GM19025 (cell line): ENCODE data around the gene CDAN1.
A peak's percentile ranks its signal among the peaks of the same experiment; 100 is the strongest.
"Not testable (repeated sequence)": the region's sequence is repeated elsewhere in the genome, so short reads cannot be mapped to it uniquely, and the experiment has no call there.

ENCODE experiments used
- ATAC-seq: cut with Tn5 transposase; IDR thresholded peaks from one replicate; pipeline ENCODE4 v1.9.1; 2021; ENCODE audit warnings: mild to moderate bottlenecking, low read depth, moderate library complexity; ENCODE audit not compliant: unreplicated experiment

The CDAN1 gene, protein sequence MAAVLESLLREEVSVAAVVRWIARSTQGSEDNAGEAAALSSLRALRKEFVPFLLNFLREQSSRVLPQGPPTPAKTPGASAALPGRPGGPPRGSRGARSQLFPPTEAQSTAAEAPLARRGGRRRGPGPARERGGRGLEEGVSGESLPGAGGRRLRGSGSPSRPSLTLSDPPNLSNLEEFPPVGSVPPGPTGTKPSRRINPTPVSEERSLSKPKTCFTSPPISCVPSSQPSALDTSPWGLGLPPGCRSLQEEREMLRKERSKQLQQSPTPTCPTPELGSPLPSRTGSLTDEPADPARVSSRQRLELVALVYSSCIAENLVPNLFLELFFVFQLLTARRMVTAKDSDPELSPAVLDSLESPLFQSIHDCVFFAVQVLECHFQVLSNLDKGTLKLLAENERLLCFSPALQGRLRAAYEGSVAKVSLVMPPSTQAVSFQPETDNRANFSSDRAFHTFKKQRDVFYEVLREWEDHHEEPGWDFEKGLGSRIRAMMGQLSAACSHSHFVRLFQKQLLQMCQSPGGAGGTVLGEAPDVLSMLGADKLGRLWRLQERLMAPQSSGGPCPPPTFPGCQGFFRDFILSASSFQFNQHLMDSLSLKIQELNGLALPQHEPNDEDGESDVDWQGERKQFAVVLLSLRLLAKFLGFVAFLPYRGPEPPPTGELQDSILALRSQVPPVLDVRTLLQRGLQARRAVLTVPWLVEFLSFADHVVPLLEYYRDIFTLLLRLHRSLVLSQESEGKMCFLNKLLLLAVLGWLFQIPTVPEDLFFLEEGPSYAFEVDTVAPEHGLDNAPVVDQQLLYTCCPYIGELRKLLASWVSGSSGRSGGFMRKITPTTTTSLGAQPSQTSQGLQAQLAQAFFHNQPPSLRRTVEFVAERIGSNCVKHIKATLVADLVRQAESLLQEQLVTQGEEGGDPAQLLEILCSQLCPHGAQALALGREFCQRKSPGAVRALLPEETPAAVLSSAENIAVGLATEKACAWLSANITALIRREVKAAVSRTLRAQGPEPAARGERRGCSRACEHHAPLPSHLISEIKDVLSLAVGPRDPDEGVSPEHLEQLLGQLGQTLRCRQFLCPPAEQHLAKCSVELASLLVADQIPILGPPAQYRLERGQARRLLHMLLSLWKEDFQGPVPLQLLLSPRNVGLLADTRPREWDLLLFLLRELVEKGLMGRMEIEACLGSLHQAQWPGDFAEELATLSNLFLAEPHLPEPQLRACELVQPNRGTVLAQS

DNA sequence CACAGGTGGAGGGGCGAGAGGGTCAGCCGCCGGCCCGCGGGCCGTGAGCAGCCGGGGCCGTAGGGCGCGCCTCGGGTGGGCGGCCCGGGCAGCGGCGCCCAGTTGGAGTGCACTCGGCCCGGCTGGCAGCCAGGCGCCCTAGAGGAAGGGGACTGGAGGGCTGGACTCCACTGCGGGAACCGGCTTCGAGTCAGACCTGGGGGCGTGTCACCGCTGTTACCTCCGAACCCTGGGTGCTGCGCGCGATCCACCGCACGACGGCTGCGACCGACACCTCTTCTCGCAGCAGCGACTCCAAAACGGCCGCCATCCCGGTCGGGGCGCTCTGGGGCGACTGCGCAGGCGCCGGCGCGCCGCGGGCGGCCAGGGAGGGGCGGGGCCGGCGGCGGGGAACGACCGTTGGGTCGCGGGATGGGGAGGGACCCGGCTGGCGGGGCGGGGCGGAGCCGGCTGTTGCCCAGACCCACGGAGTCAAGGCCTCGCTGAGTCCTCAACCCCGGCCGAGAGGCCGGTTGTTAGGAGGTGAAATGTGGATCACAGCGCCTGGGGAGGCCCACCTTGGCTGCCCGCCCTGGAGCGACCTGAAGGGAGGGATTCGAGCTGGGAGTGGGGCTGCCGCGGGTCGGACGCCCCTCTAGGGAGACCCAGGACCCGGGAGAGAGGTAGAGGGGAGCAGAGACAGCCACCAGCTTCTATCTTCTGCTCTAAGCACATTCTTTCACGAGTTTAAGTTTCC, at the start of gene CDAN1:
Gene CDAN1 (minus strand): TSS at position 336 of the 736 bp plus-strand sequence. CDS start 26 bp downstream, at position 310.
- ATAC-seq: peak; percentile 89

DNA sequence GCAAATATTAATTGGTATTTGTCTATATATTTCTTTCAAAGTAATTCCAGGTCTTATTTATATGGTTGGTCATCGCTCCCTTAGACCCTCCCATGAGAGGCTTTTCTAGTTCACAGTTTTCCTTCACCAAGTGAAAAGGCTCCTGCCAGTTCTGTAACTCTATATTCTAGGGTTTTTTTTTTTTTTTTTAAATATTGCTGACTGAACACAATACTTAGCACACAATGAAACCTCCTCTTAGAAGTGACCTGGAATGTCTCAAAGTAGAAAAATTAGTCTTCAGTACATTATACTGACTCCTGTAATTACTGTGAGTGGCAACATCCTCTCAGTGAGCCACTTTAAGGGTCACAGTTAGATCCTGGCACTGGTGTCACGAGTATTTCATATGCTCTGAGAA, 48.6 kb upstream of the CDAN1 start:
- ATAC-seq: no peak

DNA sequence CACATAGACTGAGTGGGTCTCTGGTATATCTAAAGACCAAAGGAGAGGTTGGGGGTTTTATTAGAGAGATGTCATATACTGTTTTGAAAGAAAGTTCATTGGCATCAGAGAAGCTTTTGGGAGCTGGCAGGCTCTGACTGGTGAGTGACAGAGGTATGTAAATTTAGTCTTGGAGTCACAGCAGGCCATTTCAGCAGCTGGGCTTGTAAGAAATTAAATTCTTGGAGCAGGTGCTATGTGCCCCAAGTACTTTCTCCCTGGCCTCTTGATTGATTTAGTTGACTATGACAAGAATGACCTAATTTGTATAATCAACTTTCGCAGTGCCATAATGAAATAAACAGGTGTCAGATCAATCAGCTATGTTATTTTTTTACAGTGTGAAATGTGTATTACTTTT, 47.8 kb upstream of the CDAN1 start:
- no peak for ATAC-seq

DNA sequence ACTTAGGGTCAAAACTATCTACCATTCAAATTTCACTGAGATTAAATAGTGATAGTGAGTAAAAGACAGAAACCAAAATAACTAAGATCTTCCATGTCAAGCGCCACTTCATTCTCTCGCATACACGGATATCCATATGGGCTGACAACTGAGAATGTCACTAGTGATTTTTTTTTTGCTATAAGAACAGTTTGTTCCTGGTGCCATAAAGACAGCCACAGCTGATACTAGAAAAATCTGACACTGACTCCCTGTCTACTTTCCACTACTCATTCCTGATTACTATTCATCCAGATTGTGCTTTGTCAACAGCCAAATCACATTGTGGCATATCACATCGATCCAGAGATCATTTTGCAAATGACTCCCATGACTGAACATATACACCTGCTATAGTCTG, 45.8 kb upstream of the CDAN1 start:
- no peak for ATAC-seq

DNA sequence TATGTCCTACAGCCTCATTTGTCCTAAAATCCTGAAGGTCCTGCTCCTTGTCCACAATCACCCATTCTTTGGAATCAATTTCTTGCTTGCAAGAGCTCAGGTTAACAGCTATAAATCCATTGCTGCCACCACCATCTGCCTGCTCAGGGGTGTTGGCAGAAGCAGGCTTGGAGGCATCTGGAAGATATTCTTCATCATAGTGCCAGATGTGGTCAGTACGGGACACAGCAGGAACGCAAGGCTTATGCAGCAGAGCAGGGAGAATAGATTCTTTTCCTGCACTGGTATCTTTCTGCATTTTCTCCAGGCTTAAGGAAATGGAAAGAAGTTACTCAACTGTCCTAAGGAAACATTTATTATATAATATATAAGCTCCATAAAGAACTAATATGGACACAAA, 38.5 kb upstream of the CDAN1 start:
- no peak for ATAC-seq

DNA sequence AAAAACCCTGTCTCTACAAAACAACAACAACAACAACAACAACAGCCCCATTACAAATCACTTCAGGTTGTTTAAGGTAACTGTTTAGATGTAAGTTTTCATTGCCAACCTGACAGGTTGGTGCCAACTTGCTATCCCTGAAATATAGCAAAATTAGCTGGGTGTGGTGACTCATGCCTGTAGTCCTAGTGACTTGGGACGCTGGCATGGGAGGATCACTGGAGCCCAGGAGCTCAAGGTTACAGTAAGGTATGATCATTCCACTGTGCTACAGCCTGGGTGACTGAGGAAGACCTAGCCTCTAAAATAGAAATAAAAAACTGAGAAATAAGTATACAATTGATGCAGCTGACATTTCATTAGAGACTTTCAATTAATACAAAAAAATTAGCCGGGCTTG, 36.0 kb upstream of the CDAN1 start:
- ATAC-seq: no peak

DNA sequence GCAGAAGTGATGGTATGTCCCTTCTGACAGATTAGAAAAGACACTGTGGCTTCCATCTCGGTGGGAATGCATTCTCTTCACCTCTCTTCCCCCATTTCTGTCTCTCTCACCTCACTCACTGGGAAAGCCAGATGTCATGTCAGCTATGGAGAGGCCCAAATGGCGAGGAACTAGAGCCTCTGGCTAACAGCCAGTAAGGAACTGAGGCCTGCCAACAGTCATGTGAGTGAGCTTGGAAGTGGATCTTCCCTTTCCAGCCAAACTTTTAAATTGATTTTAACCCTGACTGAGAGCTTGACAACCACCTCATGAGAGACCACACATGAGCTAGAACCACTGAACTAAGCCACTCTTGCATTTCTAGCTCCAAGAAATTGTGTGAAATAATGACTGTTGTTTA, 35.2 kb upstream of the CDAN1 start:
- ATAC-seq: no peak

DNA sequence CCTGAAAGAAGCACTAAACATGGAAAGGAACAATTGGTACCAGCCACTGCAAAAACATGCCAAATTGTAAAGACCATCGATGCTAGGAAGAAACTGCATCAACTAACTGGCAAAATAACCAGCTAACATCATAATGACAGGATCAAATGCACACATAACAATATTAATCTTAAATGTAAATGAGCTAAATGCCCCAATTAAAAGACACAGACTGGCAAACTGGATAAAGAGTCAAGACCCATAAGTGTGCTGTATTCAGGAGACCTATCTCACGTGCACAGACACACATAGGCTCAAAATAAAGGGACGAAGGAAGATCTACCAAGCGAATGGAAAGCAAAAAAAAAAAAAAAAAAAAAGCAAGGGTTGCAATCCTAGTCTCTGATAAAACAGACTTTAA, 29.2 kb upstream of the CDAN1 start:
- ATAC-seq: not testable (repeated sequence)

DNA sequence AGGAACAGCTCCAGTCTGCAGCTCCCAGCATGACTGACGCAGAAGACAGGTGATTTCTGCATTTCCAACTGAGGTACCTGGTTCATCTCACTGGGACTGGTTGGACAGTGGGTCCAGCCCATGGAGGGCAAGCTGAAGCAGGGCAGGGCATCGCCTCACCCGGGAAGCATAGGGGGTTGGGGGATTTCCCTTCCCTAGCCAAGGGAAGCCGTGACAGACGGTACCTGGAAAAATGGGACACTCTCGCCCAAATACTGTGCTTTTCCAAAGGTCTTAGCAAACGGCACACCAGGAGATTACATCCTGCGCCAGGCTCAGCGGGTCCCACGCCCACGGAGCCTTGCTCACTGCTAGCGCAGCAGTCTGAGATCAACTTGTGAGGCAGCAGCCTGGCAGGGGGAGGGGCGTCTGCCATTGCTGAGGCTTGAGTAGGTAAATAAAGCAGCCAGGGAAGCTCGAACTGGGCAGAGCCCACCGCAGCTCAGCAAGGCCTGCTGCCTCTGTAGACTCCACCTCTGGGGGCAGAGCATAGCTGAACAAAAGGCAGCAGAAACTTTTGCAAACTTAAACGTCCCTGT, 27.3 kb upstream of the CDAN1 start:
- not testable (repeated sequence) for ATAC-seq

DNA sequence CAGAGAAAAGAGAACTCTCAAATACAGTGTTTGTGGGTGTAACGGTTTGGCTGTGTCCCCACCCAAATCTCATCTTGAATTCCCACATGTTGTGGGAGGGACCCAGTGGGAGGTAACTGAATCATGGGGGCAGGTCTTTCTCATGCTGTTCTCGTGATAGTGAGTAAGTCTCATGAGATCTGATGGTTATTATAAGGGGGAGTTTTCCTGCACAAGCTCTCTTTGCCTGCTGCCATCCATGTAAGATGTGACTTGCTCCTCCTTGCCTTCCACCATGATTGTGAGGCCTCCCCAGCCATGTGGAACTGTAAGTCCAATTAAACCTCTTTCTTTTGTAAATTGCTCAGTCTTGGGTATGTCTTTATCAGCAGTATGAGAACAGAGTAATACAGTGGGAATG, 24.9 kb upstream of the CDAN1 start:
- not testable (repeated sequence) for ATAC-seq

DNA sequence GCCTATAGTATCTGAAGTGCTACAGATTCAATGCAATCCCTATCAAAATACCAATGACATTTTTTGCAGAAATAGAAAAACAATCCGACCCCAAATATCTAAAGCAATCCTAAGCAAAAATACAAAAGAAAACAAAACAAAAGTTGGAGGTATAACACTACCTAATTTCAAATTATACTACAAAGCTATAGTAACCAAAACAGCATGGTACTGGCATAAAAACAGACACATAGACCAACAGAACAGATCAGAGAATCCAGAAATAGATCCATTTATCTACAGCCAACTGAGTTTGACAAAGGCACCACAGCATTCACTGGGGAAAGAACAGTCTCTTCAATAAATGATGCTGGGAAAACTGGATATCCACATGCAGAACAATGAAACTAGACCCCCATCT, 23.8 kb upstream of the CDAN1 start:
- ATAC-seq: no peak

DNA sequence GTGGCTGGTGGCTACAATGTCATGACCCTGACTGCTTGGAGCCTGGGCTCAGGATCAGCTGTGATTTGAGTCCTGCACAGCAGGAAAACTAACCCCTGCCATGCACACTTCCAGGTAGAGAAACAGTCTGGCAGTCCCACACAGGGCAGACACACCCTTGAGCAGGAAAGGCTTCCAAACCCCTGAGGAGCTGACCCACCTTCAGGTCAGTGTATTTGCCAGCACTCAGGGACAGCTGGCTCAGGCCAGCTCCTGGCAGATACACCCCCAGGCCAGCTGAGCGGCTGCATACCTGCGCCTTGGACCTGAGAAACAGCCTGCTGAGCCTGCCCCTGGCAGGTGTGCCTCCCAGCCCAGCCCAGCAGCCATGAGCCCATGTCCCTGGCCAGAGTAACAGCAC, 22.2 kb upstream of the CDAN1 start:
- ATAC-seq: no peak

DNA sequence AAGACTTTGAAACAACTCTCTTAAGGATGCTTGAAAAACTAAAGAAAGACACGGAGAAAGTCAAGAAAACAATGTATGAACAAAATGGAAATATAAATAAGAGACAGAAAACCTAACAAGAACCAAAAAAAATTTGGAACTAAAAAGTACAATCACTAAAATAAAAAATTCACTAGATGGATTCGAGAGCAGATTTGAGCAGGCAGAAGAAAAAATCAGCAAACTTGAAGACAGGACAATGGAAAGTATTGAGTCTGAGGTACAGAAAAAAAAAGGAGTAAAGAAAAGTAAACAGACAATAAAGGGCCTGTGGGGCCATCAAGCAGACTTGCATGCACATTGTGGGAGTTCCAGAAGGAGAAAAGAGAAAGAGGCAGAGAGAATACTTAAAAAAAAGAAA, 13.4 kb upstream of the CDAN1 start:
- no peak for ATAC-seq

DNA sequence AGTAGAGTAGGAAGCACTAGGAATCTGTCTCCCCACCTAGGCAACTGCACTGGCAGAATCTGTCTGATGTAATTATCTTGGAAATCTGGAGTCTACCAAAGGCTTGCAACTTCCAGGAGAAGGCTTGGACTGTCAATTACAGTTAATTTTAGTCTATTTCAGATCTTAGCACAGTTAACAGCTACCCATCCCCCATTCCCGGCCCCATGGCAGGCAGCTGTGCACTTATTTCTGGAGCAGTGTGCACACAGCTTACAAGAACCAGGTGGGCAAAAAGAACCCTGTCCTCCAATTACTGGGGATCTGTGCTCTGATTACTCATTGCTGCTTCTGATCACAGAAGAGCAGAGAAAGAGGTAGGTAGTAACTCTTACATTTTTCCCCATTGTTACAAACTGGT, 12.3 kb upstream of the CDAN1 start:
- ATAC-seq: no peak

DNA sequence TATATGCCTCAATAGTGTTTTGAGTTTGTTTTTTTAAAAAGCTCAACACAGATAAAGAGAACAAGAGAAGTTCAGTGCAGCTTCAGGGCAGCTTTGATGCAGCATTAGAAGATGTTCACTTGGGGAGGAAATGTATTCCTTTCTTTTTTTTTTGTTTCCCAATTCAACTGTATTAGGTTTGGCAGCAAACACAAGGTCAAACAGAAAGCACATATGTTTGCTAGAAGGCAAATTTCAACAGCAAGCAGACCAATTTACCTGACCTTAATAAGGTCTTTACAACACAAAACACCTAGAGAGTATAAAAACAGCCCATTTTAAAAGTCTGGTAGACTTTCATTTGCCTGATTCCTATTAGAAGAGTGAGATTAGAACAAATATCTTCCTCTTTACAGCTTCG, 7.3 kb upstream of the CDAN1 start:
- no peak for ATAC-seq

DNA sequence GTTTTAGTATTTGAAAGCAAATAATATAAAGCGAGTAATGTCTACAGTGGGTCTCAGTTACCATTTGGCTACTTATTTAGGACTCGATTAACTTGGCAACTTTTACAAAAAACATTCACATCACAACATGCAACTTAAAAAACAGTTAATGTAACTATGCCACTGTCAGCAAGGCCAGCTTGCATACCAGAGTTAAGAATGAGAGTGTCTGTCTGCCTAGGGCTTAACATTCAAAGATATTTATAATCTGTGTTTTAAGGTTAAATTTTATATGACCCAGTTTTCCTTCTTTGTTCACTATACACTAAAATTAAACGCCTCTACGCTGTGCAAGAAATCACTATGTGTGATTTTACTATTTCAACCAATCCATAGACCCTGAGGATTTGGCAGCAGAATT, 5.2 kb upstream of the CDAN1 start:
- no peak for ATAC-seq

DNA sequence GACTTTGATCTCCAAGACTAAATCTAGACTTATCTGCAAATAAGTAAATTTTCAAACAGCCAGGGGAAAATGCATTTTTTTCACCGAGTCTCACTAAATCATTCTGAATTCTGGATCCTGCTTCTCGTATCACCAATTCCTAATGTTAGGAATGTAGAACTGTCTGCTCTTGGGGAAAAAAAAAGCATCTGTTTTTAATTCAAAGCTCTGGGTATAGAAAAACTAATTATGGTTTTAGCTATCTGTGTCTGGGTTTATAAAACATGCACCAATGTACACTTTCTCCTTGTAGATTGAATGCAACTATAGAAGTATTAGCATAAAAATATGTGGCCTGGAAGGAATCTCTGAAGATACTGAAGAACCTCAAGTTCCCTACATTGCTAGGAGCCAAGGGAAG, 4.8 kb upstream of the CDAN1 start:
- ATAC-seq: no peak

DNA sequence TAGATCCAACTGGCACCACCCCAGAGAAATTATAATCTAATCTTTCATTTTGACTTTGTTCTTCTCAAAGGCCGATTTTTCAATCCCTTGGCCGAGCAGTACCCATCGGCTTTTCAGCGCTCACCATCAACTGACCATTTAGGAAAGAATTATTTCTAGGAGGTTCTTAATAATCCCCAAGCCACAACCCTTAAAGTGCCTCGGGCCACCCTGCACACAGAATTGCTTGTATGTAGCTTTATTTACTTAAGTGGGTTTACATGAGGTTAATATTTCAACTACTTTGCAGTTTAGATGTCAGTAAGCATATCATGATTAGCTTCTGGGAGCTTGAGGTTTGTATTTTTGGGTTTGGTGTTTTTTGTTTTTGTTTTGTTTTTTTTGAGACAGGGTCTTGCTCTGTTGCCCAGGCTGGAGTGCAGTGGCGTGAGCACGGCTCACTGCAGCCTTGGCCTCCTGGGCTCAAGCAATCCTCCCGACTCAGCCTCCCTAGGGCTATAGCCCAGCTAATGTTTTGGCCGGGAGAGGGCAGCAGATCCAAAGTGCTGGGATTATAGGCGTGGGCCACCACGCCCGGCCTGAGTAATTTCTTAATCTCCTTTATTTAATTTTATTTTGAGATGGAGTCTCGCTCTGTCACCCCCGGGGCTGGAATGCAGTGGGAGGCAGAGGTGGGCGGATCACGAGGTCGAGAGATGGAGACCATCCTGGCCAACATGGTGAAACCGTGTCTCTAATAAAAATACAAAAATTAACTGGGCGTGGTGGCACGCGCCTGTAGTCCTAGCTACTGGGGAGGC, 801 bp upstream of the CDAN1 start:
- no peak for ATAC-seq

DNA sequence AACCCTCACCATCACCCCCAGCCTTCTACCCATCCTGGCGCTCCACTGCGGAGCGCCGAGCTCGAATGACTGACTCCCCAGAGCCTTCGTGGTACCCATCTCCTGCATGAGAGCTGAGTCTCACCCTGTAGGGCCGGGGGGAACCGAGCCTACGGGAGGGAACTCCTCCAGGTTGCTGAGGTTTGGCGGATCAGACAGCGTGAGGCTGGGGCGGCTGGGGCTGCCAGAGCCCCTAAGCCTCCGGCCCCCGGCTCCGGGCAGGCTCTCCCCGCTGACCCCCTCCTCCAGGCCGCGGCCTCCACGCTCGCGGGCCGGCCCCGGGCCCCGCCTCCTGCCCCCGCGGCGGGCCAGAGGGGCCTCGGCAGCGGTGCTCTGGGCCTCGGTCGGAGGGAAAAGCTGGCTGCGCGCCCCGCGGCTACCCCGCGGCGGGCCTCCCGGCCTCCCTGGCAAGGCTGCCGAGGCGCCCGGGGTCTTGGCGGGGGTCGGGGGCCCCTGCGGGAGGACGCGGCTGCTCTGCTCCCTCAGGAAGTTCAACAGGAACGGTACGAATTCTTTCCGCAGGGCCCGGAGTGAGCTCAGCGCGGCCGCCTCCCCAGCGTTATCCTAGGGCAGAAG, 643 bp downstream of the CDAN1 start:
- peak; percentile 34 for ATAC-seq
